Breast epithelium (tissue), 3 donors: ENCODE data around the gene NPR2.

Experiments used
- CTCF ChIP-seq, 3 donors: fragments of 450-650 bp; IDR thresholded peaks; one replicate each; pipeline ENCODE4 v1.5.1; 2016 to 2017; ENCODE audit warnings: antibody characterized with exemption in 3 of 3, mild to moderate bottlenecking in 3 of 3, moderate library complexity in 3 of 3
- POLR2A ChIP-seq: fragments of 450-650 bp; IDR thresholded peaks from one replicate; pipeline ENCODE4 v1.6.1; 2016; ENCODE audit warnings: antibody characterized with exemption, mild to moderate bottlenecking, moderate library complexity
- POLR2AphosphoS5 ChIP-seq, 3 donors: sonication (generic); formaldehyde crosslinking; IDR thresholded peaks; one replicate each; pipeline ENCODE4 v1.6.1; 2017; ENCODE audit warnings: antibody characterized with exemption in 3 of 3

- no peak for TF ChIP-seq CTCF (IDR thresholded peaks at IDR 0.05)
- no peak for TF ChIP-seq POLR2A
- TF ChIP-seq POLR2AphosphoS5 (IDR thresholded peaks at IDR 0.05) = no peak
Measured at GRCh38 chr9:35801328-35802128, 10.1 kb downstream of the NPR2 start.
